NCI-H1694 (cell line): ENCODE results near the gene SEC22A.

ENCODE experiments used
- DNase-seq: peaks from one replicate; lab custom pipeline; 2025; lab: John Stamatoyannopoulos, UW

Gene SEC22A

DNA sequence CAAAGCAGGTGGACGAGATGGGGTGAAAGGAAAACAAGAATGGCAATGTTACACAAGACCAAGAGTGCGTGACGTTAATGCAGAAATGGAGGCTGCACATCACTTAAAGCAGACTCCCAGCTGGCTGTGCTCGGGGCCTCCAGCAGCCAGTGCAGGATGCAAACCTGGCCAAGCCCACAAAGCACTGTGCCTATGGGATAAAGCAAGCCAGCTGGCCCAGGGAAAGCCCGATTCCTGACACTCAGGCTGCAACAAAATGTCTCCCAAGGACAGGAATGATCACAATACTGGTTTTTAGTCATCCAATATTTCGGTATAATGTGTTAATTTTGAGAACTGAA is 86.2 kb downstream of the SEC22A start:
- no peak for DNase-seq

GRCh38 chr3:123289391-123290106 is 87.8 kb downstream of the SEC22A start:
- DNase-seq = no peak

DNA sequence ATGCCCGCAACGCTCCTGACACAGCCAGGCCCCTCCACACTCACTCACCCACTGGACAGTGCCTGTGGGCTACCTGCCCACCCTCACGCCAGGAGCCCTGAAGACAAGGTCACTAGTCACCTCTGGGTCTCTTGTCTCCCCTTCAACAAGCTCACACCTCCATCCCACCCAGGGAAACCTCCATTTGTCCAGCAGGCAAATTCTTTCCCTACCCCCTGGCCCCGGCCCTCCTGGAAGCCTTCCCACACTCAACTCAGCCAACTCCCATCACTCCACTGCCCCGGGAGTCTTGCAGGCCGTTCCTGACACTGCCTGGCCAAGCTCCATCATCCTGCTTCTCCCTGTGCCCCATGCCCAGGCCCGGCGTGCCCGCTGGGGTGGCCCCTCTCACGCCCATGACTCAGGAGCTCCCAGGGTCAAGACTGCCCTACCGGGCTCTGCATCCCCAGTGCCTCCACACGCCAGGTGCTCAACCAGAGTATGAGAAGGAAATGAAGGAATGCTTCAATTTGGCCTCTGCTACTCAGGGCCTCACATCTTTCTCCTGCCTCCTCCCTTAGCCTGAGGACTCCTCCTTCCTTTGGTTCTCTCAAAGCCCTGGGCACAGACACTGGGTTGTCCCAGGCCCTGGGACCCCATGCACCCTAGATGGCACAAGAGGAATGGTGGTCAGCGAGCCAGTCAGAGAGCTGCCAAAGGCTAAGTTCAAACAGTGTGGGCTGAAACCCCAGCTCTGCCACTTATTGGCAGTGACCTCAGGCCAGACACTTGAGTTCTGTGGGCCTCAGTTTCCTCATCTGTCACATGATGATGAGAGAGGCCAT is 88.6 kb downstream of the SEC22A start:
- no peak for DNase-seq

GRCh38 chr3:123290962-123291361 is 89.2 kb downstream of the SEC22A start:
- no peak for DNase-seq

- no peak for DNase-seq
Measured at GRCh38 chr3:123291404-123291803, 89.7 kb downstream of the SEC22A start.

GRCh38 chr3:123292321-123293310 is 90.9 kb downstream of the SEC22A start:
- DNase-seq = no peak

- DNase-seq = no peak
Measured at GRCh38 chr3:123294296-123294938, 92.7 kb downstream of the SEC22A start.

- DNase-seq = no peak
Measured at GRCh38 chr3:123295171-123295900, 93.6 kb downstream of the SEC22A start.

- DNase-seq = no peak
Measured at GRCh38 chr3:123295901-123296250, 94.1 kb downstream of the SEC22A start.

DNA sequence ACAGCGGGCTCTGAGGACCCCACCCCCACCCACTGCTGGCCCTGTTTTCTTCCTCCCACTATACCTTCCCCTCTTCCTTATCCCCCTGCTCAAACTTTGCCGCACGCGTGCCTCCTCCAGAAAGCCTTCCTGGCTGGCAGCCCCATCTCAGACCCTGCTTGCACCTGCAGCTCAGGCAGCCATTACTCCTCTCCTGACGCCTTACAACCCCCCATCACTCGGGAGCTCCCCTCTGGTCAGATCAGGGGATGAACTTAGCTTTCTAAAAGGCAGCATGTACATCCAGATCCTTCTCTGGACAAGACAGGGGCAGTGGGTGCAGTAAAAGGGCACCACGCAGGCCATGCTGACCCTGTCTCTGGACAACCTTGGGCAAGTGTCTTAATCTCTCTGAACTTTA is 94.5 kb downstream of the SEC22A start:
- DNase-seq = no peak

DNA sequence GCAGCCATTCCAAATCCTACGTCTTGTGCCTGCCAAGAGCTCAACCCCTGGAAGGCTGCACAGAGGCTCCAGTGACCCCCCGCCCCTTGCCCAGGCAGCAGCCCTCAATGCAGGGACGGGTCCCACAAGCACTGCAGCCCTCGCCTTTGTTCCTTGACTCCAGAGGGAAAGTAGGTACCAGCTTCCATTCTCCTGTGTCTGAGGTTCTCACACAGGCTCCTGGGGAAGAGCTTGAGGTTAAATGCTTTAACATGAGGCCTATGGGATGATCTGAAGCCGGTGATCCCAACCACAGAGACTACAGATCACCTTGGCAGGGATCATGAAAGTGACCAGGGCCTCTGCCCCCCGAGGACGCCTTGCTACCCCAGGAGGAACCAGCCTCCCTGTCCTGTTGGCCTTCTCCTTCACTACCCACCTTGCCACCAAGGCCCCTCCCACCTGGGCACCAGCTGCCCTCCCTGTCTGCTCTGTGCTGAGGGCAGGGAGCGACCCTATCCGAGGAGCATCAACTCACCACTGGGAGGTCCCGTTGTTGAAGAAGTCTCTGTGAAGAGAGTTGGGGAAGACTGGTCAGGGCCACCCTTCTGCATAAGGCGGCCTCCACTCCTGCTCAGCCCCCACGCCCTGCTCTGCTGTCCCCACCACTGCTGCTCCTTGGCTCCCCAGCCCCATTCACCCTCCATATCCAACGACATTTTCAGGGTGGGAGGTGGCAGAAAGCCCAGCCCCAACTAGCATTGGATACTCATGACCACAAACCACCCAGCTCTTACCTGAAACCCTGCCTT is 95.3 kb downstream of the SEC22A start:
- no peak for DNase-seq

- DNase-seq = no peak
Measured at GRCh38 chr3:123297627-123297899, 95.8 kb downstream of the SEC22A start.

DNA sequence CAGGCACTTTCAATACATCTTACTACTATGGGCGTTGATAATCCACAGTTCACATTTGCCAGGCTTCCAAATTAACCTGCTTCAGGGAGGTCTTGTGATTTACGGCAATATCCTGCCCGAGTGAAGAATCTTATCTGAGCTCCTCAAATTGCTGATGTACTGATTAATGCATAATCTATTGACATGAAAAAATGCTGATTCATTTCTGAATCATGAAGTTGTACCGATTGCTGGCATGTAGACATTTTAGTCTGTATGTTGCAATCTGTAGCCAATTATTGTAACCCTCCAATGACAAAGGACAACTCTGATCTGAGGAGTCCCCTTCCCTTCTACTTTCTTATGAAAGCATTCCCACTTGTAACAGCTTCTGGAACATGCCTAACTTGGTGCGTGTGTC is 97.2 kb downstream of the SEC22A start:
- no peak for DNase-seq

DNA sequence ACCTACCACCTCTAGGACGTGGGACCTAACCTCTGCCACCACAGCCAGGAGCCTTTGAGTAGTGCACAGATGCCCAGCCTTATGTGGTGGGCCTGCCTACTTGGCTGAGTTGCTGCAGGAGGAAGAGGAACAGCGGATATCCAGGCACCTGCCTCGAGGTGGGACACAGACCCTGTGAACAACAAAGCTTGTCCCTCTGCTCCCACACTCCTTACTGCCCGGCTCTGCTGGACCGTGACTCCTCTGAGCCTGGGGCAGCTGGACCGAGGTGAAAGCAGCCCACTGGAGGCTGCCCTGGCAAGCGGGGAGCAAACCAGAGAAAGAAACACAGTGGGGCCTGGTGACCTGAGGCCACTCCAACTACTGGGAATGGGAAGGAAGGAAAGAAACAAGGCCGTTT is 97.8 kb downstream of the SEC22A start:
- DNase-seq = no peak

DNA sequence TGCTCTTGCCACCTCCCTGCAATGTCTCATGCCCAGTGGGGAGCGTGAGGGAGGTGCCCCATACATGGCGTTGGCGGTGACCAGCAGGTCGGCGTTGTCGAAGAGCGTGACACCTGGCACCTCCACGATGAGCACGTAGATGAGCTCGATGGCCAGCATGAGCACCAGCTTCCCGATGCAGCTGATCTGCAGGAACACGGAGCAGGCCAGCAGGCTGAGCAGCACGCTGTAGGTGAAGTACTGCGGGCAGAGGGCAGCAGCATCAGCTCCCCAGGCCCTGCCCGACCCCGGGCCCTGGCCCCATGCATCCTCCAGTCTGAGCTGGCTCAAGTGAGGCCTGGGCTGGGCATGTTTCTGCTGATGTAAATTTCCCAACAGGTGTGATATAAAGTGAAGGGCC is 98.3 kb downstream of the SEC22A start:
- DNase-seq = no peak

DNA sequence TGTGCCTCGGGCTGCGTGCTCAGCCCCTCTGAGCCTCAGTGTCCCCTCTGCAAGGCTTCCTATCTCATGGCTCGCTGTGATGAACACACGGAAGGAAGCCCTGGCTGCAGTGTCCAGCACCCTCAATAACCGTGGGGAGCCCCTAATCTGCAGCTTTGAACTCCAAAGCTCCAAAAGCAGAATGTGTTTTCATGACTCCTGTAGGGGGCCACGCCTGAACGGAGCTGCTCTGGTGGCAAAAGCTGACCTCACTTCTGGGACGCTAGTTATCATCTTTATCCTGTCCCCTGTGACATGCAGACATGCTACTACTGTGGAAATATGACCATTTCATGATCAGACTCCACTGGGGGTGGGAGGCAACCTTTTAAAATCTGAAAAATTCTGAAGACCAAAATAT is 98.8 kb downstream of the SEC22A start:
- DNase-seq = no peak

DNA sequence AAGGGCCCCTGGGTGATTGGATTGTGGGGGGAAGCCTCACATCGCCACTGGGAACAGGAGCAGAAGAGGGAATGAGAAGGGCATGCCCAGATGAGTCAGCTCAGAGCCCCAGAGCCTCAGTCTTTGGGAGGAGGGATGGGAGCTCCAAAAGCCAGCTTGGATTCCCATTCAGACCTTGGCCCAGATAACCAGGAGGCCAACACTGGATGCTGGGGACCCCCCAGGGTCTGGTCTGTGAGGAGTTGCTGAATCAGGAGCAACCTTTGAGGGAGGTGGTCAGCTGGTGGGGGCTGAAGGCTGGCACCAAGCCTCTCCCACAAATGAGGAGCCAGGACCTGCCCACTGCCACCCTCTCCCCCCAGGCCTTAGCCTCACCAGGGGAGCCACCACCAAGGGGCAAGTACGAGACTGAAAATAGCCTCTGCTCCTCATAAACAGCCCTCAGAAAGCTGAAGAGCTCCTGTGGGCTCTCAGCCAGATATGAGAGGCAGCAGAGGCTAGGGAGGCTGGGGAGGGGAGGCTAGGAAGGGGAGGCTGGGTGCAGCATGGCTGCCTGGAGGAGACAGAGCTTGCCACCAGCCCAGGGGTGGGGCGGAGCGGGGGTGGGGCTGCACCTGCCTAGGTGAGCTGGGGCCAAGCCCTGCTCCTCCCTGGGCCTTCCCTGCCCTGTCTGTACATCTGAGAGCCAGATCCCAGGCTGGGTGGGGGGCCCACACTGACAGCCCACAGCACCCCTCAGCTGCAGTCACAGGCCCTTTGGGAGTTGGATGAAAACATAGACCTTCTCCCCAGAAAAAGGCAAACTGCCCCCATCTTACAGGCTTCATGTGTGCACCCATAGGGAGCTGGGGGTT is 99.8 kb downstream of the SEC22A start:
- DNase-seq = no peak

- DNase-seq = no peak
Measured at GRCh38 chr3:123302961-123303360, 101.2 kb downstream of the SEC22A start.

- DNase-seq = no peak
Measured at GRCh38 chr3:123303976-123304560, 102.3 kb downstream of the SEC22A start.
